ENCODE measurements around the gene DAD1. TPM values are rescaled to one million over a fixed set of nuclear protein-coding genes. Genes with fewer than 3 reads are reported as not detected.

Gene DAD1
- total RNA-seq, 1 donor from 2014 or later = 223 TPM

DNA sequence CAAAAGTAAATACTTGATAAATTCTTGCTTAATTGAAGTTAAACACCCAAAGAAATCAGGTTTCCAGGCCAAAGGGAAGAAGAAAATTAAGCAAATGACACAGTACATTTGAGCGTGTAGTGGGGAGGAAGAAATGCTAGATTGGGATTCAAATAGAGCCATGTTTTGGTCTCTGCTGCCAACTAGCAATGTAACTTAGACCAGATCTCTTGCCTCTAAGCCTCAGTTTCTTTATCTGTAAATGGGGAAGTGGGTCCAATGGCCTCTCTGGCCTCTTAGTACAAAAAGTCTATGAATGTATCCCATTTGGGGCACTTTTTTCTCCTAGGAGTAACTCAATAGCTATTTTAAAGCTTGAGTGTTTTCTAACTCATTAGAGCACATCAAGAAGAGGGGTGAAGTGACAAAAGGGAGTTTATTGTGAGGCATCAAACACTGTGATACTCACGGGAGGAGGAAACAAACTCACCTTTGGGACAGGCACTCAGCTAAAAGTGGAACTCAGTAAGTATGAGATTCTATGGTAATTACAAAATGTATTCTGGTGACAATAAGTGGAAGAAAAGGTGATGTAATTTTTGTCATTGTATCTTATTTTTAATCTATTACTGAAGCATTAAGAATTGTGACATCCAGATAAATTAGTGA, 55.8 kb downstream of the DAD1 start:
- Mint-ChIP-seq H3K36me3 (ENCODE audit: unreplicated experiment) (no peaks in the 10 kb centered on the region), H3K27me3 (ENCODE audit: unreplicated experiment) (no peaks in the 10 kb centered on the region), H3K4me3 (ENCODE audit: unreplicated experiment) (no peak overlapping the region), H3K9me3 (ENCODE audit: unreplicated experiment) (no peaks in the 10 kb centered on the region), H3K27ac (ENCODE audit: unreplicated experiment) (peak overlapping the region; percentile 87), H3K4me1 (ENCODE audit: unreplicated experiment) (peaks cover 33% of the 10 kb centered on the region)
- TF ChIP-seq, protein P1, sequence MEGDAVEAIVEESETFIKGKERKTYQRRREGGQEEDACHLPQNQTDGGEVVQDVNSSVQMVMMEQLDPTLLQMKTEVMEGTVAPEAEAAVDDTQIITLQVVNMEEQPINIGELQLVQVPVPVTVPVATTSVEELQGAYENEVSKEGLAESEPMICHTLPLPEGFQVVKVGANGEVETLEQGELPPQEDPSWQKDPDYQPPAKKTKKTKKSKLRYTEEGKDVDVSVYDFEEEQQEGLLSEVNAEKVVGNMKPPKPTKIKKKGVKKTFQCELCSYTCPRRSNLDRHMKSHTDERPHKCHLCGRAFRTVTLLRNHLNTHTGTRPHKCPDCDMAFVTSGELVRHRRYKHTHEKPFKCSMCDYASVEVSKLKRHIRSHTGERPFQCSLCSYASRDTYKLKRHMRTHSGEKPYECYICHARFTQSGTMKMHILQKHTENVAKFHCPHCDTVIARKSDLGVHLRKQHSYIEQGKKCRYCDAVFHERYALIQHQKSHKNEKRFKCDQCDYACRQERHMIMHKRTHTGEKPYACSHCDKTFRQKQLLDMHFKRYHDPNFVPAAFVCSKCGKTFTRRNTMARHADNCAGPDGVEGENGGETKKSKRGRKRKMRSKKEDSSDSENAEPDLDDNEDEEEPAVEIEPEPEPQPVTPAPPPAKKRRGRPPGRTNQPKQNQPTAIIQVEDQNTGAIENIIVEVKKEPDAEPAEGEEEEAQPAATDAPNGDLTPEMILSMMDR (IDR thresholded peaks at IDR 0.05) = no peak
- DNase-seq (ENCODE audit: extremely low spot score, unreplicated experiment) = no peak

DNA sequence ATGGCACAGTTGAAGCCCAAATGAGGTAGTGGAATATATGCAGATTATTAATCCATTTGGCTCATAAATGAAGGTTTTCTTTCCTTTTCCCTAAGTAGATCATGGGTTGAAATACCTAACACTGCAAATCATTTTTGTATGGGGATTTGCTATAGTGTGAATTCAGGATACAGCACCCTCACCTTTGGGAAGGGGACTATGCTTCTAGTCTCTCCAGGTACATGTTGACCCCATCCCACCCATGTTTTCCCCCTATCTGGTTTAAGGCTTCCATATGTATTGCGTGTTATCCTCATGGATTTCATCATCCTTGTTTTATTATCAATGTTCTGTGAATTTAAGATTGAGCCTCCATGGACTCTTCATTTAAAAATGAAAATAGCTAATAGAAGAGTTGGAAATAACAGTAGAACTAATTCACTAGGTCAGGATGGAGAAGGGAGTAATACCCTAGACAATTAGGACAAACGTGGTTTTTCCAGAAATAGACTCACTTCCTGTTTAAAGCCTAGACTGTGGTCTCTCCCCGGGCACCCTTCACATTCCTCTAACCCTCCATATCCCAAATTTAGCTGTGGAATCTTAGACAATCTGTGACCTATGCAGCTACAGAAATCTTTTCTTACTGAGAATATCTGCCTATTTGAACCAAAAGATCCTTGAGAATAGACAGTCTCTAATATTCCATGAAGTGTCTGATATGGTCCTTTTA, 56.5 kb downstream of the DAD1 start:
- Mint-ChIP-seq H3K27me3 (ENCODE audit: unreplicated experiment) (no peaks in the 10 kb centered on the region), H3K4me3 (ENCODE audit: unreplicated experiment) (no peak overlapping the region), H3K4me1 (ENCODE audit: unreplicated experiment) (peaks cover 30% of the 10 kb centered on the region), H3K9me3 (ENCODE audit: unreplicated experiment) (no peaks in the 10 kb centered on the region), H3K27ac (ENCODE audit: unreplicated experiment) (peak overlapping the region; percentile 87), H3K36me3 (ENCODE audit: unreplicated experiment) (no peaks in the 10 kb centered on the region)
- TF ChIP-seq, protein P1 (IDR thresholded peaks at IDR 0.05) = no peak
- no peak for DNase-seq (ENCODE audit: extremely low spot score, unreplicated experiment)

DNA sequence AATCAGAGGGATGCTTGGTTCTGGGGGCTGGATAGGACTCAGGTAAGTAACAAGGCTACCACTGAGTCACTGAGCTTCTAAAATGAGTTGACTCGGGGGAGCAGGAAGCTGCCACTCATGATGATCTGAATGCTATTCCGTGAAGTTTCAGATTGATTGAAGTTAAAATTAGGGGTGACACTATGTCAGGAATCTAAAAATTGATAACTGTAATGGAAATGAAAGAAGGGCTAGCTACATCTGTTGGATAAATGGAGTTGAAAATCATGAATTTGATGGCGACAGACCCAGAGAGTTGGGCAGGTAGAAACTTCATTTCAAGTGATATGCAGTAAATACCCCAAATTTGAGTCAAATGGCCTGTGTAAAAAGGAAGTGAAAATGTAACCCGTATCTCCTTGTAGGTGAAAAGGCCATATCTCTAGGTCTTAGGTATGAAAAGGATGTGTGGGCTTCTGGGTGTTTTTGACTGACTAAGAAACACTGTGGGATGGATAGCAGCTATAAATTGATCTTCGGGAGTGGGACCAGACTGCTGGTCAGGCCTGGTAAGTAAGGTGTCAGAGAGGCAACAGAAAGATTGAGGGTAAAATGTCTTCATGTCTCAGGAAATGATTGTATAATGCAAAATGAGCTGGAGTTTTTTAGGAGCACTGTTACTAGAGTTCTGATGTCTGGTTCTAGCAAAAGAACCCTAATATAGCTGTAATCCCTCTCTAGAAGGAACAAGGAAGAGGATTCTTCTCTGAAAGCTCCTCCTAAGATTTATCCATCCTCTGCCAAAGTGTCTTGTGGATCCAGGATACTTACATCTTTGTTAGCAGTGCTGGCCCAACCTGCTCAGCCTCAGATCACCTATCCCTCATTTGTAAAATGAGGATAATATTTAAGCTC, 57.3 kb downstream of the DAD1 start:
- no peak for DNase-seq (ENCODE audit: extremely low spot score, unreplicated experiment)
- no peak overlapping the region for H3K4me3 Mint-ChIP-seq (ENCODE audit: unreplicated experiment)
- no peaks in the 10 kb centered on the region for H3K36me3 Mint-ChIP-seq (ENCODE audit: unreplicated experiment)
- TF ChIP-seq, protein P1 (IDR thresholded peaks at IDR 0.05) = no peak
- H3K9me3 Mint-ChIP-seq (ENCODE audit: unreplicated experiment) = no peaks in the 10 kb centered on the region
- H3K27me3 Mint-ChIP-seq (ENCODE audit: unreplicated experiment) = no peaks in the 10 kb centered on the region
- H3K27ac Mint-ChIP-seq (ENCODE audit: unreplicated experiment) = peak overlapping the region; percentile 87
- peaks cover 22% of the 10 kb centered on the region for H3K4me1 Mint-ChIP-seq (ENCODE audit: unreplicated experiment)

DNA sequence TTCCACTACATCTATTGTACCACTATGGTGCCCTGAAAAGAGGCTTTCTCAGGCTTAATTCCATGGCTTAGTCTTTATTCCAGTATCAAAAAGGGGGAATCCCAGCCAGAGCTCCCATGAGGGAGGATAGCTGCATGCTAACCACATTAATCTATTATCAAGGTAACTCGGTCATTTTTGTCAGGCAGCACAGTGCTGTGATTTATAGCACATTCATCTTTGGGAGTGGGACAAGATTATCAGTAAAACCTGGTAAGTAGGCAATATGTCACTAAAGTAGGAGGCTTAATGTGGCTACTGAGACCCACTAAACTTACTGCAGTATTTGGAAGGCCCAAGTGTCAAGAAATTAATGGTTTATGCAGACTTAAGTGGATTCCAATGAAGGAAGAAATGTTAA, 58.9 kb downstream of the DAD1 start:
- Mint-ChIP-seq H3K36me3 (ENCODE audit: unreplicated experiment) (no peaks in the 10 kb centered on the region), H3K4me1 (ENCODE audit: unreplicated experiment) (peaks cover 17% of the 10 kb centered on the region), H3K4me3 (ENCODE audit: unreplicated experiment) (no peak overlapping the region), H3K27me3 (ENCODE audit: unreplicated experiment) (no peaks in the 10 kb centered on the region), H3K27ac (ENCODE audit: unreplicated experiment) (no peak overlapping the region), H3K9me3 (ENCODE audit: unreplicated experiment) (no peaks in the 10 kb centered on the region)
- DNase-seq (ENCODE audit: extremely low spot score, unreplicated experiment) = no peak
- TF ChIP-seq, protein P1 (IDR thresholded peaks at IDR 0.05) = no peak
